GM12891 (cell line): ENCODE measurements around the gene ANO10.

Experiments
- POLR2A ChIP-seq: IDR thresholded peaks from 2 replicates; pipeline ENCODE4 v1.6.1; 2011; ENCODE audit warnings: low read depth, low read length, control low read depth
- POLR2AphosphoS5 ChIP-seq: IDR thresholded peaks from 2 replicates; pipeline ENCODE4 v1.6.1; 2011; ENCODE audit warnings: low read depth, low read length, control low read depth
- POU2F2 ChIP-seq: IDR thresholded peaks from 2 replicates; pipeline ENCODE4 v1.6.1; 2011; ENCODE audit warnings: low read depth, mild to moderate bottlenecking, control low read depth, low read length, moderate library complexity
- SPI1 ChIP-seq: IDR thresholded peaks from 2 replicates; pipeline ENCODE4 v1.6.1; 2011; ENCODE audit warnings: low read depth, low read length, control low read depth
- TAF1 ChIP-seq: IDR thresholded peaks from 2 replicates; pipeline ENCODE4 v1.6.1; 2011; ENCODE audit warnings: low read depth, low read length, control low read depth

DNA sequence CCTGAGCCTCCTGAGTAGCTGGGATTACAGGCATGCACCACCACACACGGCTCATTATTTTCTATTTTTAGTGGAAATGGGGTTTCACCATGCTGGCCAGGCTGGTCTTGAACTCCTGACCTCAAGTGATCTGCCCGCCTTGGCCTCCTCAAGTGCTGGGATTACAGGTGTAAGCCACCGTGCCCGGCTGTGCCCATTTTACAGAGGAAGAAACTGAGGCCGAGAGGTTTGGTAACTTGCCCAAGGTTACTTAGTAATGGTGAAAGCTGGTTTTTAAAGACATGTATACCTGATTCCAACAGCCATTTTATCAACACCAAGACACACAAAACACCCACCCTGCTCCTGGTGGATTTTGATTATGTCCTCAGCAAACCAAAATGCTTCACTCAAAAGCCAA is 206.7 kb downstream of the ANO10 start:
- TF ChIP-seq POLR2AphosphoS5 (no peak), POU2F2 (no peak), POLR2A (no peak), SPI1 (no peak), TAF1 (no peak)
